Endodermal cell (in vitro differentiated cells): Measurements from ENCODE around the gene TMEM185B. TPM values are rescaled to one million over a fixed set of nuclear protein-coding genes. Genes with fewer than 3 reads are reported as not detected.

ENCODE experiments used
- DNase-seq: peaks from one replicate; pipeline ENCODE4 v3.0.0-alpha.2; 2017
- H3K27ac ChIP-seq: 2 replicates; pipeline ENCODE4 v1.5.1; 2013; ENCODE audit warnings: mild to moderate bottlenecking, low read depth, low read length, moderate library complexity
- H3K27me3 ChIP-seq: 2 replicates; pipeline ENCODE4 v1.6.1; 2013; ENCODE audit warnings: mild to moderate bottlenecking, low read length, moderate library complexity; ENCODE audit not compliant: insufficient read depth, control insufficient read depth, poor library complexity, severe bottlenecking
- H3K36me3 ChIP-seq: 2 replicates; pipeline ENCODE4 v1.7.0; 2013; ENCODE audit warnings: mild to moderate bottlenecking, low read length, moderate library complexity; ENCODE audit not compliant: control insufficient read depth, insufficient read depth
- H3K4me1 ChIP-seq: one replicate; pipeline ENCODE4 v1.7.0; 2013; ENCODE audit warnings: low read length; ENCODE audit not compliant: control insufficient read depth, insufficient read depth
- H3K4me3 ChIP-seq: 2 replicates; pipeline ENCODE4 v1.5.1; 2013; ENCODE audit warnings: mild to moderate bottlenecking, low read length, moderate library complexity
- H3K9ac ChIP-seq: 2 replicates; pipeline ENCODE4 v1.6.1; 2013; ENCODE audit warnings: mild to moderate bottlenecking, low read length, moderate library complexity; ENCODE audit not compliant: poor library complexity, severe bottlenecking; ENCODE audit errors: extremely low read depth
- H3K9me3 ChIP-seq: 2 replicates; pipeline ENCODE4 v1.6.1; 2013; ENCODE audit warnings: mild to moderate bottlenecking, low read length, moderate library complexity; ENCODE audit not compliant: control insufficient read depth
- H3K27ac Mint-ChIP-seq: 2 replicates; pipeline ENCODE4 v1.8.0; 2020; ENCODE audit warnings: mixed read lengths
- H3K27me3 Mint-ChIP-seq: 2 replicates; pipeline ENCODE4 v1.8.0; 2021; ENCODE audit warnings: mild to moderate bottlenecking, mixed read lengths; ENCODE audit not compliant: insufficient read depth
- H3K36me3 Mint-ChIP-seq: 2 replicates; pipeline ENCODE4 v1.8.0; 2020; ENCODE audit warnings: low read depth, mixed read lengths
- H3K4me1 Mint-ChIP-seq: 2 replicates; pipeline ENCODE4 v1.8.0; 2020; ENCODE audit warnings: mixed read lengths
- H3K4me3 Mint-ChIP-seq: 2 replicates; pipeline ENCODE4 v1.8.0; 2020; ENCODE audit warnings: mild to moderate bottlenecking, moderate library complexity, mixed read lengths
- H3K9me3 Mint-ChIP-seq: 2 replicates; pipeline ENCODE4 v1.8.0; 2020; ENCODE audit warnings: mild to moderate bottlenecking, mixed read lengths
- WGBS, 2 experiments: methylation state at CpG; one replicate each; pipeline versions ENCODE4 v1.1.5 to v1.1.7; 2013; ENCODE audit warnings: missing lambda C conversion rate in 2 of 2, mixed read lengths in 1 of 2; ENCODE audit not compliant: insufficient coverage in 1 of 2, insufficient read length in 1 of 2; 5-methylcytosine and 5-hydroxymethylcytosine counted together
- total RNA-seq, 2 donors: library from RNA; stranded (reverse); fragmentation: NEBNext Ultra II Directional in 1 of 2; extraction: Animal tissue kit (Norgen Biotek cat#: 25700) in 1 of 2; gene quantifications; 2 replicates in 1 of 2; 3 replicates in 1 of 2; pipeline ENCODE4 v1.2.1, GENCODE V29; 2021
- TF ChIP-seq, protein P1 (sequence below): fragments of 200-600 bp; sonication (generic); conservative IDR thresholded peaks from 2 replicates; pipeline ENCODE4 v1.5.0; 2021; ENCODE audit warnings: antibody characterized with exemption, mild to moderate bottlenecking

The TMEM185B gene
- total RNA-seq, 2 donors from 2014 or later, result 19.5 to 22.9 TPM

DNA sequence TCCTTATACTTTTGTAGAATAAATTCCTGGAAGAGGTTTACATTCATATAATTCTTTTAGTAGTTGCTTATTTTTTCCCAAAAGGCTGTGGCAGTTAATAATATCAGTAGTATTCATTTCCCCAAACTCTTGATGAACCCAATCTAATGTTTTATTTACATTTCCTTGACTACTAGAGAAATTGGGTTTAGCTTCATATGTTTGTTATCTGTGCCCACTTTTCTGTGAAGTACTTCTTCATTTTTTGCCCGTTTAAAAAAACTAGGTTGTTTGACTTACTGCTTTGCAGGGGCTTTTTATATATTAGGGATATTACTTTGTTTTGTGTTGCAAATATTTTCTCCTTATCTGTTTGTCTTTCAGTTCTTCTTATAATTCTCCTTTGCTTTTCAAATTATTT lies 46.6 kb upstream of the TMEM185B start:
- Histone ChIP-seq H3K9me3 (peaks cover 15% of the 10 kb centered on the region), H3K4me1 (no peaks in the 10 kb centered on the region), H3K4me3 (no peak overlapping the region), H3K27ac (no peak overlapping the region), H3K9ac (no peak overlapping the region), H3K27me3 (no peaks in the 10 kb centered on the region), H3K36me3 (no peaks in the 10 kb centered on the region)
- H3K27ac Mint-ChIP-seq, result no peak overlapping the region
- TF ChIP-seq, protein P1, sequence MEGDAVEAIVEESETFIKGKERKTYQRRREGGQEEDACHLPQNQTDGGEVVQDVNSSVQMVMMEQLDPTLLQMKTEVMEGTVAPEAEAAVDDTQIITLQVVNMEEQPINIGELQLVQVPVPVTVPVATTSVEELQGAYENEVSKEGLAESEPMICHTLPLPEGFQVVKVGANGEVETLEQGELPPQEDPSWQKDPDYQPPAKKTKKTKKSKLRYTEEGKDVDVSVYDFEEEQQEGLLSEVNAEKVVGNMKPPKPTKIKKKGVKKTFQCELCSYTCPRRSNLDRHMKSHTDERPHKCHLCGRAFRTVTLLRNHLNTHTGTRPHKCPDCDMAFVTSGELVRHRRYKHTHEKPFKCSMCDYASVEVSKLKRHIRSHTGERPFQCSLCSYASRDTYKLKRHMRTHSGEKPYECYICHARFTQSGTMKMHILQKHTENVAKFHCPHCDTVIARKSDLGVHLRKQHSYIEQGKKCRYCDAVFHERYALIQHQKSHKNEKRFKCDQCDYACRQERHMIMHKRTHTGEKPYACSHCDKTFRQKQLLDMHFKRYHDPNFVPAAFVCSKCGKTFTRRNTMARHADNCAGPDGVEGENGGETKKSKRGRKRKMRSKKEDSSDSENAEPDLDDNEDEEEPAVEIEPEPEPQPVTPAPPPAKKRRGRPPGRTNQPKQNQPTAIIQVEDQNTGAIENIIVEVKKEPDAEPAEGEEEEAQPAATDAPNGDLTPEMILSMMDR, result no peak
- H3K27me3 Mint-ChIP-seq, result no peaks in the 10 kb centered on the region
- peaks cover 16% of the 10 kb centered on the region for H3K36me3 Mint-ChIP-seq
- peaks cover 11% of the 10 kb centered on the region for H3K9me3 Mint-ChIP-seq
- 93% methylated on average over 1 of the region's 1 CpG; no CpG with 5 or more reads in 1 of the 2 experiments for WGBS, 2 experiments
- no peak for DNase-seq
- no peak overlapping the region for H3K4me3 Mint-ChIP-seq
- no peaks in the 10 kb centered on the region for H3K4me1 Mint-ChIP-seq

DNA sequence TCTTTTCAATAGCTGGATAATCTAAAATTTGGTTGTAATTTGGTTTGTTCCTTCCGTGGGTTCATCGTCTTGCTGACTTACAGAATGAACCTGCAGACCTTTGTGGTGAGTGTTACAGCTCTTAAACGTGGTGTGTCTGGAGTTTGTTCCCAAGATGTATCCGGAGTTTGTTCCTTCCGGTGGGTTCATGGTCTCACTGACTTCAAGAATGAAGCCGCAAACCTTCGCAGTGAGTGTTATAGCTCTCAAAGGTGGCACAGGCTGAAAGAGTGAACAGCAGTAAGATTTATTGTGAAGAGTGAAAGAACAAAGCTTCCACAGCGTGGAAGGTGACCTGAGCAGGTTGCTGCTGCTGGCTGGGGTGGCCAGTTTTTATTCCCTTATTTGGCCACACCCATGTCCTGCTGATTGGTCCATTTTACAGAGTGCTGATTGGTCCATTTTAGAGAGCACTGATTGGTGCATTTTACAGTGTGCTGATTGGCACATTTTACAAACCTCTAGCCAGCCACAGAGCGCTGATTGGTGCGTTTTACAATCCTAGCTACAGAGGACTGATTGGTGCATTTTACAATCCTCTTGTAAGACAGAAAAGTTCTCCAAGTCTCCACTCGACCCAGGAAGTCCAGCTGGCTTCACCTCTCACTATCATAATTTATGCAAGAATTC lies 46.0 kb upstream of the TMEM185B start:
- 96 to 97% methylated on average over 9 to 11 of the region's 11 CpGs for WGBS, 2 experiments
- H3K4me3 ChIP-seq, result no peak overlapping the region
- peaks cover 15% of the 10 kb centered on the region for H3K9me3 ChIP-seq
- H3K27ac Mint-ChIP-seq, result no peak overlapping the region
- no peak overlapping the region for H3K4me3 Mint-ChIP-seq
- no peaks in the 10 kb centered on the region for H3K27me3 ChIP-seq
- H3K9ac ChIP-seq, result no peak overlapping the region
- TF ChIP-seq, protein P1, result no peak
- peaks cover 10% of the 10 kb centered on the region for H3K9me3 Mint-ChIP-seq
- H3K27ac ChIP-seq, result no peak overlapping the region
- H3K36me3 ChIP-seq, result no peaks in the 10 kb centered on the region
- no peaks in the 10 kb centered on the region for H3K27me3 Mint-ChIP-seq
- H3K36me3 Mint-ChIP-seq, result peaks cover 15% of the 10 kb centered on the region
- DNase-seq, result no peak
- no peaks in the 10 kb centered on the region for H3K4me1 Mint-ChIP-seq
- H3K4me1 ChIP-seq, result no peaks in the 10 kb centered on the region

DNA sequence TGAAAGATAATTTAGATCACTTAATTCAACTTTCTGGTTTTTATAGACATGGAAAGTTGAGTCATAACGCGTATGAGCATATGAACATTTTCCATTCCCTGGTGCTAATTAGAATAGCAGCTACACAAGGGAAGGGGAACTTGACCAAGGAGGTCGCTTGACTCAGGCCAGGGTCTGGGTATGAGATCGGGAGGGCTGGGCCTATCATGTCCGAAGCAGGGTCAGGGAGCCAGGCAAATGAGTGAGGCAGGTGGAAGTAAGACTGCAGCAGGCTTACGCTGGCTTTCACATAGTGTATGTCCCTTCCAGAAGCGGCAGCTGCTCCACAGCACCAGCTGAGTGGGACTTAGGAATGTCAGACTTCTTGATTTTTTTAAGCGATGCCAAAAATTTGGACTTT lies 44.1 kb upstream of the TMEM185B start:
- TF ChIP-seq, protein P1, result no peak
- Mint-ChIP-seq H3K36me3 (peaks cover 12% of the 10 kb centered on the region), H3K27me3 (no peaks in the 10 kb centered on the region), H3K27ac (no peak overlapping the region), H3K4me3 (no peak overlapping the region), H3K4me1 (no peaks in the 10 kb centered on the region), H3K9me3 (peaks cover 7% of the 10 kb centered on the region)
- Histone ChIP-seq H3K4me3 (no peak overlapping the region), H3K27me3 (no peaks in the 10 kb centered on the region), H3K9ac (no peak overlapping the region), H3K36me3 (no peaks in the 10 kb centered on the region), H3K9me3 (peaks cover 5% of the 10 kb centered on the region), H3K4me1 (no peaks in the 10 kb centered on the region), H3K27ac (no peak overlapping the region)
- DNase-seq, result no peak
- 93 to 97% methylated on average over 6 to 8 of the region's 8 CpGs for WGBS, 2 experiments
